Measurements from ENCODE around the gene ULK1.

ULK1 gene

DNA sequence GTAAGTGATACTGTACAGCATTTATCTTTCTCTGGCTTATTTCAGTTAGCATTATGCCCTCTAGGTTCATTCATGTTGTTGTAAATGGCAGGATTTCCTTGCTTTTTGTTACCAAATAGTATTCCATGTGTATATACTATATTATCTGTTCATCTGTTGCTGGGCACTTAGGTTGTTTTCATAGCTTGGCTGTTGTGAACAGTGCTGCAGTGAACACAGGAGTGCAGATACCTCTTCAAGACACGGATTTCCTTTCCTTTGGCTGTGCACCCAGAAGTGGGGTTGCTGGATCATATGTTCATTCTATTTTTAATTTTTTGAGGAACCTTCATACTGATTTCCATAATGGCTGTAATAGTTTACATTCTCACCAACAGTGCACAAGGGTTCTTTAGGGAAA is 76.8 kb downstream of the ULK1 start:
- in situ Hi-C loops (cut with HindIII; ENCODE audit: low pct_ligation_motif_present, low sequenced_read_pairs) = no loop called here
- H3K27me3 ChIP-seq (replicated peaks) = no peaks in the 10 kb centered on the region
- H3K4me3 ChIP-seq (ENCODE audit: low read depth, low read length) = no peak overlapping the region
- TF ChIP-seq, protein P1, sequence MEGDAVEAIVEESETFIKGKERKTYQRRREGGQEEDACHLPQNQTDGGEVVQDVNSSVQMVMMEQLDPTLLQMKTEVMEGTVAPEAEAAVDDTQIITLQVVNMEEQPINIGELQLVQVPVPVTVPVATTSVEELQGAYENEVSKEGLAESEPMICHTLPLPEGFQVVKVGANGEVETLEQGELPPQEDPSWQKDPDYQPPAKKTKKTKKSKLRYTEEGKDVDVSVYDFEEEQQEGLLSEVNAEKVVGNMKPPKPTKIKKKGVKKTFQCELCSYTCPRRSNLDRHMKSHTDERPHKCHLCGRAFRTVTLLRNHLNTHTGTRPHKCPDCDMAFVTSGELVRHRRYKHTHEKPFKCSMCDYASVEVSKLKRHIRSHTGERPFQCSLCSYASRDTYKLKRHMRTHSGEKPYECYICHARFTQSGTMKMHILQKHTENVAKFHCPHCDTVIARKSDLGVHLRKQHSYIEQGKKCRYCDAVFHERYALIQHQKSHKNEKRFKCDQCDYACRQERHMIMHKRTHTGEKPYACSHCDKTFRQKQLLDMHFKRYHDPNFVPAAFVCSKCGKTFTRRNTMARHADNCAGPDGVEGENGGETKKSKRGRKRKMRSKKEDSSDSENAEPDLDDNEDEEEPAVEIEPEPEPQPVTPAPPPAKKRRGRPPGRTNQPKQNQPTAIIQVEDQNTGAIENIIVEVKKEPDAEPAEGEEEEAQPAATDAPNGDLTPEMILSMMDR (IDR thresholded peaks at IDR 0.05; ENCODE audit: low read depth, low read length, missing control alignments) = no peak
- no peak for DNase-seq
- H3K36me3 ChIP-seq (replicated peaks) = no peaks in the 10 kb centered on the region
- no peak overlapping the region for H3K27ac ChIP-seq
